GM19455 (cell line): ENCODE data around the gene SLC10A1.

ENCODE experiments used
- ATAC-seq: cut with Tn5 transposase; IDR thresholded peaks from one replicate; pipeline ENCODE4 v1.9.1; 2021; ENCODE audit not compliant: unreplicated experiment

SLC10A1 gene

GRCh38 chr14:69811227-69811867 lies 14.3 kb upstream of the SLC10A1 start:
- no peak for ATAC-seq

- ATAC-seq, result no peak
Observed at GRCh38 chr14:69808919-69809808, 12.1 kb upstream of the SLC10A1 start.

- no peak for ATAC-seq
Observed at GRCh38 chr14:69807192-69807591, 10.2 kb upstream of the SLC10A1 start.

- no peak for ATAC-seq
Observed at GRCh38 chr14:69804902-69805301, 7.9 kb upstream of the SLC10A1 start.

GRCh38 chr14:69803753-69804152 lies 6.7 kb upstream of the SLC10A1 start:
- no peak for ATAC-seq

- no peak for ATAC-seq
Observed at GRCh38 chr14:69798339-69798735, 1.3 kb upstream of the SLC10A1 start.

GRCh38 chr14:69797573-69798338 lies 715 bp upstream of the SLC10A1 start:
- ATAC-seq, result no peak

GRCh38 chr14:69795691-69796090 lies 1.4 kb downstream of the SLC10A1 start:
- no peak for ATAC-seq

- ATAC-seq, result no peak
Observed at GRCh38 chr14:69794791-69795190, 2.2 kb downstream of the SLC10A1 start.

GRCh38 chr14:69792887-69793421 lies 4.1 kb downstream of the SLC10A1 start:
- no peak for ATAC-seq

- no peak for ATAC-seq
Observed at GRCh38 chr14:69789118-69789640, 7.9 kb downstream of the SLC10A1 start.

- ATAC-seq, result no peak
Observed at GRCh38 chr14:69786603-69787002, 10.4 kb downstream of the SLC10A1 start.

- ATAC-seq, result no peak
Observed at GRCh38 chr14:69784942-69785341, 12.1 kb downstream of the SLC10A1 start.

- no peak for ATAC-seq
Observed at GRCh38 chr14:69780952-69781351, 16.1 kb downstream of the SLC10A1 start.

GRCh38 chr14:69780092-69780491 lies 16.9 kb downstream of the SLC10A1 start:
- ATAC-seq, result no peak

- no peak for ATAC-seq
Observed at GRCh38 chr14:69779088-69779487, 18.0 kb downstream of the SLC10A1 start.

- ATAC-seq, result no peak
Observed at GRCh38 chr14:69776875-69777453, 20.1 kb downstream of the SLC10A1 start.

- no peak for ATAC-seq
Observed at GRCh38 chr14:69775012-69775411, 22.0 kb downstream of the SLC10A1 start.

GRCh38 chr14:69773571-69774276 lies 23.3 kb downstream of the SLC10A1 start:
- ATAC-seq, result no peak
